Activated T-cell treated with anti-CD3 and anti-CD28 coated beads, Interleukin-2, amount 50 U/mL, for 1 hour (primary cell): ENCODE results near the gene PSMC3.

Source experiments
- DNase-seq: peaks from one replicate; pipeline ENCODE4 v3.0.0-alpha.2; 2020

Gene PSMC3

GRCh38 chr11:47411884-47412746 is 14.1 kb downstream of the PSMC3 start:
- DNase-seq = peak; percentile 66

GRCh38 chr11:47410370-47411264 is 15.6 kb downstream of the PSMC3 start:
- no peak for DNase-seq

- no peak for DNase-seq
Measured at GRCh38 chr11:47409440-47410369, 16.5 kb downstream of the PSMC3 start.

GRCh38 chr11:47408598-47409439 is 17.4 kb downstream of the PSMC3 start:
- DNase-seq = no peak

GRCh38 chr11:47407746-47408590 is 18.3 kb downstream of the PSMC3 start, which contains the start of gene SLC39A13:
SLC39A13 (plus strand) TSS chr11:47408590; CDS start chr11:47410095, 1,505 bp downstream.
- DNase-seq = peak; percentile 95

GRCh38 chr11:47406896-47407745 is 19.1 kb downstream of the PSMC3 start:
- DNase-seq = no peak

- no peak for DNase-seq
Measured at GRCh38 chr11:47403571-47403970, 22.7 kb downstream of the PSMC3 start.

GRCh38 chr11:47403135-47403534 is 23.1 kb downstream of the PSMC3 start:
- DNase-seq = no peak

GRCh38 chr11:47400768-47401279 is 25.4 kb downstream of the PSMC3 start:
- DNase-seq = no peak

- DNase-seq = peak; percentile 62
Measured at GRCh38 chr11:47399860-47400767, 26.1 kb downstream of the PSMC3 start.

- DNase-seq = no peak
Measured at GRCh38 chr11:47398551-47398950, 27.7 kb downstream of the PSMC3 start.

- no peak for DNase-seq
Measured at GRCh38 chr11:47398011-47398410, 28.2 kb downstream of the PSMC3 start.

GRCh38 chr11:47396049-47396320 is 30.3 kb downstream of the PSMC3 start:
- DNase-seq = no peak

- no peak for DNase-seq
Measured at GRCh38 chr11:47395223-47396048, 30.8 kb downstream of the PSMC3 start.

- DNase-seq = peak; percentile 55
Measured at GRCh38 chr11:47394322-47395222, 31.7 kb downstream of the PSMC3 start.

GRCh38 chr11:47394050-47394321 is 32.3 kb downstream of the PSMC3 start:
- no peak for DNase-seq
